Smooth muscle cell (in vitro differentiated cells): ENCODE data around the gene SVOPL. TPM values are rescaled to one million over a fixed set of nuclear protein-coding genes. Genes with fewer than 3 reads are reported as not detected.

Source experiments
- DNase-seq: peaks from one replicate; lab custom pipeline; 2025; ENCODE audit not compliant: unreplicated experiment; lab: John Stamatoyannopoulos, UW
- H2AFZ ChIP-seq: fragments of 200-600 bp; sonication (generic); 2 replicates; pipeline ENCODE4 v1.6.0; 2016; ENCODE audit warnings: antibody characterized with exemption, low read depth, mild to moderate bottlenecking
- H3F3A ChIP-seq: fragments of 200-600 bp; sonication (generic); 2 replicates; pipeline ENCODE4 v1.6.0; 2017; ENCODE audit warnings: antibody characterized with exemption, low read depth
- H3K27ac ChIP-seq: fragments of 200-600 bp; sonication (generic); 2 replicates; pipeline ENCODE4 v1.5.1; 2016; ENCODE audit warnings: low read depth, mild to moderate bottlenecking
- H3K27me3 ChIP-seq: fragments of 200-600 bp; sonication (generic); 2 replicates; pipeline ENCODE4 v1.6.1; 2016; ENCODE audit warnings: low read depth, mild to moderate bottlenecking
- H3K36me3 ChIP-seq: fragments of 200-600 bp; sonication (generic); 2 replicates; pipeline ENCODE4 v1.5.1; 2016; ENCODE audit warnings: low read depth
- H3K4me1 ChIP-seq: fragments of 200-600 bp; sonication (generic); 2 replicates; pipeline ENCODE4 v1.5.1; 2016; ENCODE audit warnings: low read depth
- H3K4me2 ChIP-seq: fragments of 200-600 bp; sonication (generic); 2 replicates; pipeline ENCODE4 v1.6.0; 2016; ENCODE audit warnings: mild to moderate bottlenecking
- H3K4me3 ChIP-seq: fragments of 200-600 bp; sonication (generic); 2 replicates; pipeline ENCODE4 v1.5.1; 2016; ENCODE audit warnings: mild to moderate bottlenecking
- H3K79me2 ChIP-seq: fragments of 200-600 bp; sonication (generic); 2 replicates; pipeline ENCODE4 v1.6.0; 2016; ENCODE audit warnings: low read depth, mild to moderate bottlenecking
- H3K9ac ChIP-seq: fragments of 200-600 bp; sonication (generic); 2 replicates; pipeline ENCODE4 v1.6.0; 2016; ENCODE audit warnings: low read depth
- H3K9me3 ChIP-seq: fragments of 200-600 bp; sonication (generic); replicated peaks from 2 replicates; pipeline ENCODE4 v1.5.1; 2016; ENCODE audit warnings: low read depth
- H4K20me1 ChIP-seq: fragments of 200-600 bp; sonication (generic); 2 replicates; pipeline ENCODE4 v1.6.0; 2016; ENCODE audit warnings: low read depth
- WGBS: methylation state at CpG from one replicate; pipeline ENCODE4 v1.1.7; 2016; ENCODE audit warnings: low lambda C conversion rate; 5-methylcytosine and 5-hydroxymethylcytosine counted together
- polyA plus RNA-seq: library from polyadenylated mRNA; unstranded; fragments of >200 nt; fragmentation: Nextera tagmentation; extraction: Ambion mirVana; gene quantifications from 2 replicates; pipeline ENCODE4 v1.2.1, GENCODE V29; 2016
- total RNA-seq: library from RNA; depleted of rRNA; stranded (reverse); fragments of >200 nt; gene quantifications from 2 replicates; pipeline ENCODE4 v1.2.3, GENCODE V29; 2014
- TF ChIP-seq, protein P1 (sequence below): fragments of 200-600 bp; sonication (generic); IDR thresholded peaks from 2 replicates; pipeline ENCODE4 v1.5.1; 2017; ENCODE audit warnings: borderline replicate concordance, mild to moderate bottlenecking, antibody characterized with exemption; ENCODE audit not compliant: insufficient read depth, poor library complexity, severe bottlenecking

Gene SVOPL
- total and polyA plus RNA-seq, 2 experiments from 2014 or later, result not detected

DNA sequence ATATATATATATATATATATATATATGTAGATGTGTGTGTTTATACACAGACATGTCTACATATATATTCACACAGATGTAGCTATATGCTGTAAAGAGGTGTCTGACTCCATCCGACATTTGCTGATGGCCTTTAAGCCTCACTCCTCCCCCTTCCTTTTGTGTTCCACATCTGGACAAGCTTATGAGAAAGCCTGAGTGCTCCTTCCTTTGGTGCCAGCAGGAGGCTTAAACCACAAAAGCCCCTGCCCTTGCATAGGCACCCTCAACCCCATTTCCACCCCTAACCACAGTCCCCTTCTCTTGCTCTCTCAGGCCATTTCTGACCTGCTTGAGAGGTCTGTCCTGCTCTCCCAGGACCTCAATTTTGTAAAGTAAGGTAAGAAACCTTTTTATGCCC, 98.7 kb downstream of the SVOPL start:
- Histone ChIP-seq H3K36me3 (no peaks in the 10 kb centered on the region), H2AFZ (no peak overlapping the region), H3K79me2 (no peaks in the 10 kb centered on the region), H3K9me3 (no peaks in the 10 kb centered on the region), H4K20me1 (no peaks in the 10 kb centered on the region), H3F3A (no peaks in the 10 kb centered on the region), H3K4me1 (no peaks in the 10 kb centered on the region), H3K27ac (no peak overlapping the region), H3K4me3 (no peak overlapping the region), H3K9ac (no peak overlapping the region), H3K27me3 (no peaks in the 10 kb centered on the region), H3K4me2 (no peak overlapping the region)
- 56% methylated on average over 1 of the region's 1 CpG for WGBS
- no peak for DNase-seq
- TF ChIP-seq, protein P1, sequence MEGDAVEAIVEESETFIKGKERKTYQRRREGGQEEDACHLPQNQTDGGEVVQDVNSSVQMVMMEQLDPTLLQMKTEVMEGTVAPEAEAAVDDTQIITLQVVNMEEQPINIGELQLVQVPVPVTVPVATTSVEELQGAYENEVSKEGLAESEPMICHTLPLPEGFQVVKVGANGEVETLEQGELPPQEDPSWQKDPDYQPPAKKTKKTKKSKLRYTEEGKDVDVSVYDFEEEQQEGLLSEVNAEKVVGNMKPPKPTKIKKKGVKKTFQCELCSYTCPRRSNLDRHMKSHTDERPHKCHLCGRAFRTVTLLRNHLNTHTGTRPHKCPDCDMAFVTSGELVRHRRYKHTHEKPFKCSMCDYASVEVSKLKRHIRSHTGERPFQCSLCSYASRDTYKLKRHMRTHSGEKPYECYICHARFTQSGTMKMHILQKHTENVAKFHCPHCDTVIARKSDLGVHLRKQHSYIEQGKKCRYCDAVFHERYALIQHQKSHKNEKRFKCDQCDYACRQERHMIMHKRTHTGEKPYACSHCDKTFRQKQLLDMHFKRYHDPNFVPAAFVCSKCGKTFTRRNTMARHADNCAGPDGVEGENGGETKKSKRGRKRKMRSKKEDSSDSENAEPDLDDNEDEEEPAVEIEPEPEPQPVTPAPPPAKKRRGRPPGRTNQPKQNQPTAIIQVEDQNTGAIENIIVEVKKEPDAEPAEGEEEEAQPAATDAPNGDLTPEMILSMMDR, result no peak

DNA sequence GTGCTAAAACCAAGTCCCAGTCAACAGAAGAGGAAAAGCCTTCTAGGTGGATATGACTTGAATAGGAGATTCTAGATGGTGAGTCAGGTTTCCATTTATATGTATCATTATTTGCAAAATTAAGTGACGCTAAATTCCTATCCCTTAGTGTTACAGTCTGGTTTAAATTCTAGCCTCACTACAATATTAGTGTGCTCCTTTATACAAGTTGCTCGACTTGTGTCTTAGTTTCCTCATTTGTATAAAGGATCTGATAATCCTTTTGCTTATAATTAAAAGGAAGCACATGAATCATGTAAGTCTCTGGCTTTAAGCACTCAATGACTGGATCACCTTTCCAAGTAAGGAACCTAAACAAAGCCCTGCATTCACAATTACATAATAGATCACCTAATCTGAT, 105.7 kb downstream of the SVOPL start:
- Histone ChIP-seq H3K79me2 (no peaks in the 10 kb centered on the region), H4K20me1 (no peaks in the 10 kb centered on the region), H3K9me3 (no peaks in the 10 kb centered on the region), H3K27me3 (no peaks in the 10 kb centered on the region), H3K4me1 (no peaks in the 10 kb centered on the region), H3K36me3 (no peaks in the 10 kb centered on the region), H3K4me2 (no peak overlapping the region), H3K27ac (no peak overlapping the region), H3F3A (no peaks in the 10 kb centered on the region), H2AFZ (no peak overlapping the region), H3K4me3 (no peak overlapping the region), H3K9ac (no peak overlapping the region)
- no peak for DNase-seq
- TF ChIP-seq, protein P1, result no peak
- 89% methylated on average over 2 of the region's 2 CpGs for WGBS

DNA sequence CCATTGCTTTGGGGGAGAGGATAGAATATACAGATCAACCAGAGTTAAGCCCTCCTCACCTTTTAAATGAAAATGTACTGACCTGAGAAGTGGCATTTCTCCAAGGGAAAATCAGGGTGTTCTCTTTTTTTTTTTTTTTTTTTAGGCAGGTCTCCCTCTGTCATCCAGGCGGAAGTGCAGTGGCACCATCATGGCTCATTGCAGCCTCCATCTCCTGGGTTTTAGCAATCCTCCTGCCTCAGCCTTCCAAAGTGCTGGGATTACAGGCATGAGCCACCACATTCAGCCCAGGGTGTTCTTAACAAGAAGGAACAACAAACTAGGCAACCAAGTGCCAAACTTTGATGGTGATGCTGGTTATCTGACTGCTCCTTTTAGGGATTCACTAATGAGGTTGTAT, 111.0 kb downstream of the SVOPL start:
- WGBS, result 86% methylated on average over 1 of the region's 1 CpG
- Histone ChIP-seq H3K9ac (no peak overlapping the region), H3K27me3 (no peaks in the 10 kb centered on the region), H3K4me1 (no peaks in the 10 kb centered on the region), H4K20me1 (no peaks in the 10 kb centered on the region), H3F3A (peaks cover 4% of the 10 kb centered on the region), H2AFZ (no peak overlapping the region), H3K27ac (no peak overlapping the region), H3K79me2 (no peaks in the 10 kb centered on the region), H3K9me3 (no peaks in the 10 kb centered on the region), H3K4me2 (no peak overlapping the region), H3K4me3 (no peak overlapping the region), H3K36me3 (no peaks in the 10 kb centered on the region)
- TF ChIP-seq, protein P1, result no peak
- DNase-seq, result no peak

DNA sequence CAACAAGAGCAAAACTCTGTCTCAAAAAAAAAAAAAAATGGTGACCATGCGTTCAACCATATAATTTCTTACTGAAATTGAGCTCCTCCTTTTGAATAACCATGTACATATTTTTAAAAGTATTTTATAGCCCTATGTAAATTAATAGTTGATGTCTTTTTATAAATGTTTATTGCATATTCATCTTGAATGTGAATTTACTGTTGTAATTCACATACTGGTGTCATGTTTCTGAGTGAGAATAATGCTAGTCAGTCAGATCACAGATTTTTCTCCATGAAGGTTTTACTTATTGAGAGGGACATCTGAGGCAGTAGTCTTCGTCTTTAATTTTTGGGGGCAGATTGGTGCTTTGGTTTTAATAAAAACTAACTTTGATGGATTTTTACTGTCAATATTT, 112.2 kb downstream of the SVOPL start:
- 98% methylated on average over 2 of the region's 2 CpGs for WGBS
- Histone ChIP-seq H4K20me1 (no peaks in the 10 kb centered on the region), H2AFZ (no peak overlapping the region), H3K9me3 (no peaks in the 10 kb centered on the region), H3K36me3 (peaks cover 9% of the 10 kb centered on the region), H3K27me3 (no peaks in the 10 kb centered on the region), H3F3A (peaks cover 4% of the 10 kb centered on the region), H3K4me3 (no peak overlapping the region), H3K4me2 (no peak overlapping the region), H3K4me1 (no peaks in the 10 kb centered on the region), H3K9ac (no peak overlapping the region), H3K79me2 (no peaks in the 10 kb centered on the region), H3K27ac (no peak overlapping the region)
- TF ChIP-seq, protein P1, result no peak
- DNase-seq, result no peak
